HG03354 (cell line): ENCODE results near the gene ZBTB7B.
"Not testable (repeated sequence)": the region's sequence is repeated elsewhere in the genome, so short reads cannot be mapped to it uniquely, and the experiment has no call there.

ENCODE experiments used
- ATAC-seq: cut with Tn5 transposase; IDR thresholded peaks from one replicate; pipeline ENCODE4 v1.9.1; 2021; ENCODE audit warnings: mild to moderate bottlenecking; ENCODE audit not compliant: unreplicated experiment, poor library complexity, severe bottlenecking

Gene ZBTB7B

GRCh38 chr1:154983776-154984466, 18.7 kb upstream of the ZBTB7B start:
- no peak for ATAC-seq

GRCh38 chr1:154986736-154987135, 15.9 kb upstream of the ZBTB7B start:
- not testable (repeated sequence) for ATAC-seq

GRCh38 chr1:154987326-154987725, 15.3 kb upstream of the ZBTB7B start:
- no peak for ATAC-seq

DNA sequence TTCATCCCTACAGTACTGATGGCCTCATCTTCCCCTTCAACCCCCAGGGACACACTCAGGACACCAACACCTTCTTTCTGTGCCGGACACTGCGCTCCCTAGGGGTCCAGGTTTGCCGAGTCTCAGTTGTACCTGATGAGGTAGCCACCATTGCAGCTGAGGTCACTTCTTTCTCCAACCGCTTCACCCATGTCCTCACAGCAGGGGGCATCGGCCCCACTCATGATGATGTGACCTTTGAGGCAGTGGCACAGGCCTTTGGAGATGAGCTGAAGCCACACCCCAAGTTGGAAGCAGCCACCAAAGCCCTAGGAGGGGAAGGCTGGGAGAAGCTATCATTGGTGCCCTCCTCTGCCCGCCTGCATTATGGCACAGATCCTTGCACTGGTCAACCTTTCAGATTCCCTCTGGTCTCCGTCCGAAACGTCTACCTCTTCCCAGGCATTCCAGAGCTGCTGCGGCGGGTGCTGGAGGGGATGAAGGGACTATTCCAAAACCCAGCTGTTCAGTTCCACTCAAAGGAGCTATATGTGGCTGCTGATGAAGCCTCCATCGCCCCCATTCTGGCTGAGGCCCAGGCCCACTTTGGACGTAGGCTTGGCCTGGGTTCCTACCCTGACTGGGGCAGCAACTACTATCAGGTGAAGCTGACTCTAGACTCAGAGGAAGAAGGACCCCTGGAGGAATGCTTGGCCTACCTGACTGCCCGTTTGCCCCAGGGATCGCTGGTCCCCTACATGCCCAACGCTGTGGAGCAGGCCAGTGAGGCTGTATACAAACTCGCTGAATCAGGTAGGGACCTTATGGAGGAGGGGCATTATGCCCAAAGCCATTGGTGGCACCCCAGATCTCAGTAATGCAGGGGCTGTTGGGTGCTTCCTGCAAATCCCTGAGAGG, 14.3 kb upstream of the ZBTB7B start:
- ATAC-seq, result no peak

GRCh38 chr1:154989195-154989860, 13.3 kb upstream of the ZBTB7B start:
- ATAC-seq, result no peak

GRCh38 chr1:154990276-154990675, 12.3 kb upstream of the ZBTB7B start:
- no peak for ATAC-seq

- ATAC-seq, result no peak
Measured at GRCh38 chr1:154992721-154993571, 9.7 kb upstream of the ZBTB7B start.

DNA sequence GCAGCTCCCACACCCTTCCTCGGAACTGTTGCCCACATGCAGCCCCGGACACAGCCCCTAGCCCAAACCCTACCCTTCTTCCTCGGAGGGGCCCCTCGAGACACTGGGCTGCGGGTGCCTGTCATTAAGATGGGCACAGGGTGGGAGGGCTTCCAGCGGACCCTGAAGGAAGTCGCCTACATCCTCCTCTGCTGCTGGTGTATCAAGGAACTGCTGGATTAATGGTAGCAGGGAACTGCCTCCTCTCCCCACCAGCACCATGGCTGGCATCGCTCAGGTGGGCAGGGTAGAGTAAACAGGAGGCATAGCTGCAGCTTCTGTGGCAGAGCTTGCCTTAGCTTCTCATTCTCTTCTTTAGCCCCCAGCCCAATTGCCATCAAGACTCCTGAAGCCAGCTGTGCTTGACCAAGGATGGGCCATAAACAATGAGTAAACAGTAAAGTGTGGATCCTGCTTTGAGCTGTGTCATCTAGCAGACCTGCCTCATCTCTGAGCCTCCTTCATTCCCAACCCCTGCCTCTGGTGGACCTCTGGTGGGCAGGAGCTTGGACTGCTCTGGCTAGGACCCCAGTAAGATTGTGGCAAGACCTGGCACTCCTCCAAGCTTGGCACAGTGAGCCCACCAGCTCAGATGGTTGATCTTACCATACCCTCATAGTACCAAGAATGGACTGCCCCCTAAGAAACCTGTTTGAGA, 8.9 kb upstream of the ZBTB7B start, which contains the start of gene LENEP:
Gene LENEP, plus strand, starts transcription at position 15 of the 697 bp plus-strand sequence. Its CDS starts 22 bp downstream, at position 37.
- no peak for ATAC-seq

DNA sequence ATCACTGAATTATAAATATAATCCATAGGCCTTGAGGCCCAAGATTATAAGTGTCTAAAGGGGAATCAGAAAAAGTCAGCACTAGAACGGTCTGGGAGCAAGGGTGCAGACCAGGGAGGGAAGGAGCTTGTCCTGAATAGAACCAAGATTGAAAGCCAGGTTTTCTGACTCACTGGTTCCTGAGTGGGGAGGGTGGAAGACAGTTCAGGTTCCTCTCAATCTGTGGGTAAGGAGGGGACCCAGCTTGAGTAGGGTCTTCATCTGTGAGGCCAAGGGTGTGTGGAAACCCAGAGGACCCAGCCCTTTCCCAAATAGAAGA, 8.4 kb upstream of the ZBTB7B start:
- no peak for ATAC-seq

- no peak for ATAC-seq
Measured at GRCh38 chr1:154994591-154994990, 8.0 kb upstream of the ZBTB7B start.

- not testable (repeated sequence) for ATAC-seq
Measured at GRCh38 chr1:154995301-154995983, 7.2 kb upstream of the ZBTB7B start.

- ATAC-seq, result no peak
Measured at GRCh38 chr1:154996966-154997701, 5.5 kb upstream of the ZBTB7B start.

DNA sequence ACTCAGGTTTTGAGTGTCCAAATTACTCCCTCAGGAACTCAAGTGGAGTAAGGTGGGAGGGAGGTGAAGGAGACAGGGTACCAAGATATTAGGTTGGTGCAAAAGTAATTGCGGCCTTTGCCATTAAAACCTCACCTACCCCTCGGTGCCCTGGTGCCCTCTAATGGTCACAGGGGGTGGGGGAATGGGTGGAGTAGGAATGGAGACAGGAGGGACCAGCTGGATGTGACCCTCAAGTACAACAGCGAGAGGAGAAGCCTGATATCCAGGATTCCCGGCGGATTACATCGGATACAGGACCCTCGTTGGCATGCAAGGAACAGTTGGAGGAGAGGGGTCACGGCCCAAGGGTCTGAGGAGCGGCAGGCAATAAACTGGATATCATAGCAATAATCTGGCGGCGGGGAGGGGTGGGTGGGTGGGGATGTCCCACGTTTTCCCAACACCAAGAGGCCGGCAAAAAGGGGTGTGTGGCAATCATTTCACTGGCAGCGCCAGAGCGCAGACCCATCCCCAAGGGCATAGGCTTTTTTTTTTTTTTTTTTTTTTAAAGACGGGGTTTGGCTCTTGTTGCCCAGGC, 4.3 kb upstream of the ZBTB7B start:
- no peak for ATAC-seq

DNA sequence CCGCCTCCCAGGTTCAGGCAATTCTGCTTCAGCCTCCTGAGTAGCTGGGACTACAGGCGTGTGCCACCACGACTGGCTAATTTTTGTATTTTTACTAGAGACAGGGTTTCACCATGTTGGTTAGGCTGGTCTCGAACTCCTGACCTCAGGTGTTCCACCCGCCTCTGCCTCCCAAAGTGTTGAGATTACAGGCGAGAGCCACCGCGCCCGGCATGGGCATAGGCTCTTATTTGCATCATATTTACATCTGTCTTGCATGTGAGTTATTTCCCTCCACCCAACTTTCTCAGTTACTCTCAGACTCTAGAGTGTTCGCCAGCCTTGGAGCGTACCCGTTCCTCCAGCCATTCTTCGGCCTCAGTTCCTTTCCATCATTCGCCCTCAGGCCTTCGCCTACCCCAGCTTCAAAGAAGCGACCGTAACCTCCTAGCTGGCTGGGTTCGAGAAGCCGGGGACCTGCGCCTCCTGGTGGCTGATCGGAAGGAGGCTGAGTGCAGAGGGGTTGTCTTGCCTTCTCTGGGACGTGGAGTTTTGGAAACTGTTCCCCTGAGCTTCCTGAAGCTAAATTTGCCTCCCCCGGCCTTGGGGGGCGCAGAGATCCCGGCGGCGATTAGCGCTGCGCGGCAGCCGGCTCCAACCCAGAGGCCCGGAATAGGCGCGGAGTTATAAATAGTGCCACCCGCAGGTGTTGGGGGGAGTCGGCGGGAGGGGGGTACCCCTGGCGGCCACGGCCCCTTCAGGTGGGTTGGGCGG, 3.6 kb upstream of the ZBTB7B start:
- no peak for ATAC-seq

DNA sequence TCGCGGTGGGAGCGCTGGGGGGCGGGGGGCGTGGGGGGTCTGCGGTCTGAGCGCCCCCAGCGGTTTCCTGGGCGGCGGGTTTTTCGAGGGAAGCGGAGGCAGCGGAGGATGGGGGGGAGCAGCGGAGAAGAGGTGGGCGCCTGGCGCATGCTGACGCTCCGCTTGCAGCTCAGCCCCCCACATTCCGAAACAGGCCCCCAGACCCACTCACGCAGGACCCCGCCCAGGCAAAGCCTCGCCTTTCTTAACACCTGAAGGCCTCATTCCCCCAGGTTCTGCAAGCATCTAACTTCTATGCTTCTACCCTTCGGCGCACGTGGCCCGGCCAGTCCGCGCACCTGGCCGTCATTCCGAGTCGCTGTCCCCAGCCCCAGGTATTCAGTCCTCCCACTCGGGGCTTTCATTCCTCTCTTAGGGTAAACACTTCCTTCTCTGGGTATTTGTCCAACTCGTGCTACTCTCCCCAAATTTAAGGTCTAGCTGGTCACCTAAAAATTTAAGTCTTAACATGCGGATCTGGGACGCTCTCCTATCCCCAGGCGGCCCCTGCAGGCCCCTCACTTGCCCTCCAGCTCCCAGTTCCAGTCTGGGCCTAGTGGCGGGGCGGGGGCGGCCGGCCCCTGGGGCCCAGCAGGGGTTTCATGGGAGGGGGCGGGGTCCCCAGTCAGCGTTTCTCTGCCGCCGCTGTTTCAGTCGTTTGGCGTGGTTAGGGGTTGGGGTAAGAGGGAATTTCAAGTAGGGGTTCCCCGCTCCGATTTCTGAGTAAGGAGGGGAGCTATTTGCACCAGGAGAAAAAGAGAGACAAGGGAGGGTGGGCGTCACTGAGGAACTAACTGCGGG, 2.8 kb upstream of the ZBTB7B start:
- ATAC-seq, result no peak

GRCh38 chr1:155000411-155000725, 2.2 kb upstream of the ZBTB7B start:
- no peak for ATAC-seq
